Activated CD8-positive, alpha-beta memory T cell treated with anti-CD3 and anti-CD28 coated beads, Interleukin-2, amount 50 U/mL, for 24 hours (primary cell): ENCODE results near the gene MAP1LC3B2.

Source experiments
- DNase-seq: peaks from one replicate; pipeline ENCODE4 v3.0.0-alpha.2; 2020; ENCODE audit errors: extremely low read depth

The MAP1LC3B2 gene

GRCh38 chr12:116538076-116538591 is 21.0 kb upstream of the MAP1LC3B2 start:
- no peak for DNase-seq

GRCh38 chr12:116538682-116539305 is 20.4 kb upstream of the MAP1LC3B2 start:
- no peak for DNase-seq

- DNase-seq = no peak
Measured at GRCh38 chr12:116539361-116539771, 19.8 kb upstream of the MAP1LC3B2 start.

GRCh38 chr12:116539905-116540482 is 19.2 kb upstream of the MAP1LC3B2 start:
- no peak for DNase-seq

GRCh38 chr12:116540622-116541152 is 18.5 kb upstream of the MAP1LC3B2 start:
- DNase-seq = no peak

- no peak for DNase-seq
Measured at GRCh38 chr12:116541547-116542344, 17.4 kb upstream of the MAP1LC3B2 start.

- DNase-seq = no peak
Measured at GRCh38 chr12:116542345-116542956, 16.7 kb upstream of the MAP1LC3B2 start.

GRCh38 chr12:116544656-116545055 is 14.5 kb upstream of the MAP1LC3B2 start:
- no peak for DNase-seq

GRCh38 chr12:116545144-116545543 is 14.0 kb upstream of the MAP1LC3B2 start:
- no peak for DNase-seq

- no peak for DNase-seq
Measured at GRCh38 chr12:116545936-116546335, 13.2 kb upstream of the MAP1LC3B2 start.

GRCh38 chr12:116547955-116548501 is 11.2 kb upstream of the MAP1LC3B2 start:
- no peak for DNase-seq

- DNase-seq = no peak
Measured at GRCh38 chr12:116549993-116550392, 9.2 kb upstream of the MAP1LC3B2 start.

- DNase-seq = no peak
Measured at GRCh38 chr12:116551151-116551550, 8.0 kb upstream of the MAP1LC3B2 start.

GRCh38 chr12:116551619-116551951 is 7.6 kb upstream of the MAP1LC3B2 start:
- DNase-seq = no peak

- DNase-seq = no peak
Measured at GRCh38 chr12:116551952-116552772, 7.0 kb upstream of the MAP1LC3B2 start.

- no peak for DNase-seq
Measured at GRCh38 chr12:116552773-116553373, 6.3 kb upstream of the MAP1LC3B2 start.

- no peak for DNase-seq
Measured at GRCh38 chr12:116556356-116556952, 2.7 kb upstream of the MAP1LC3B2 start.

- DNase-seq = no peak
Measured at GRCh38 chr12:116556964-116557698, 2.0 kb upstream of the MAP1LC3B2 start.
